GM23338 (cell line): ENCODE data around the gene COL4A1. TPM values are rescaled to one million over a fixed set of nuclear protein-coding genes. Genes with fewer than 3 reads are reported as not detected.

Source experiments
- ATAC-seq: fragments of 200-7000 bp; cut with Tn5 transposase; 3 replicates; pipeline ENCODE4 v1.9.1; 2020
- DNase-seq: peaks from one replicate; pipeline ENCODE4 v3.0.0-alpha.2; 2015; ENCODE audit warnings: low spot score
- H2AFZ ChIP-seq: fragments of 200-600 bp; sonication (generic); 2 replicates; pipeline ENCODE4 v1.8.0; 2016; ENCODE audit warnings: antibody characterized with exemption, mild to moderate bottlenecking, moderate library complexity
- H3F3A ChIP-seq: fragments of 200-600 bp; sonication (generic); replicated peaks from 2 replicates; pipeline ENCODE4 v1.8.0; 2017; ENCODE audit warnings: antibody characterized with exemption, mixed run types, low read depth
- H3K27ac ChIP-seq: fragments of 200-600 bp; sonication (generic); 2 replicates; pipeline ENCODE4 v1.6.1; 2016; ENCODE audit warnings: low read depth
- H3K27me3 ChIP-seq: fragments of 200-600 bp; sonication (generic); 2 replicates; pipeline ENCODE4 v1.8.0; 2016; ENCODE audit warnings: mild to moderate bottlenecking, mixed run types, moderate library complexity; ENCODE audit not compliant: insufficient read depth
- H3K36me3 ChIP-seq: fragments of 200-600 bp; sonication (generic); 2 replicates; pipeline ENCODE4 v1.8.0; 2016; ENCODE audit warnings: mild to moderate bottlenecking; ENCODE audit not compliant: insufficient read depth
- H3K4me1 ChIP-seq: fragments of 200-600 bp; sonication (generic); 2 replicates; pipeline ENCODE4 v1.8.0; 2016; ENCODE audit warnings: mild to moderate bottlenecking, moderate library complexity; ENCODE audit not compliant: insufficient read depth
- H3K4me2 ChIP-seq: fragments of 200-600 bp; sonication (generic); 2 replicates; pipeline ENCODE4 v1.7.1; 2017; ENCODE audit warnings: mixed run types
- H3K4me3 ChIP-seq: fragments of 200-600 bp; sonication (generic); 2 replicates; pipeline ENCODE4 v1.6.1; 2016; ENCODE audit warnings: mixed run types
- H3K79me2 ChIP-seq: fragments of 200-600 bp; sonication (generic); replicated peaks from 2 replicates; pipeline ENCODE4 v1.8.0; 2017; ENCODE audit warnings: mild to moderate bottlenecking; ENCODE audit not compliant: insufficient read depth
- H3K9me2 ChIP-seq: fragments of 200-600 bp; sonication (generic); 2 replicates; pipeline ENCODE4 v1.8.0; 2017; ENCODE audit not compliant: insufficient read depth
- H4K20me1 ChIP-seq: fragments of 200-600 bp; sonication (generic); replicated peaks from 2 replicates; pipeline ENCODE4 v1.8.0; 2017; ENCODE audit warnings: mild to moderate bottlenecking; ENCODE audit not compliant: insufficient read depth
- H3K27ac Mint-ChIP-seq: 2 replicates; pipeline ENCODE4 v1.8.0; 2020; ENCODE audit warnings: inconsistent platforms, mild to moderate bottlenecking, moderate library complexity, mixed read lengths
- H3K27me3 Mint-ChIP-seq: 3 replicates; pipeline ENCODE4 v1.8.0; 2022; ENCODE audit warnings: low read depth, mild to moderate bottlenecking, moderate library complexity, mixed read lengths, inconsistent platforms; ENCODE audit not compliant: insufficient read depth, poor library complexity
- H3K36me3 Mint-ChIP-seq: 3 replicates; pipeline ENCODE4 v1.8.0; 2021; ENCODE audit warnings: low read depth, mild to moderate bottlenecking, inconsistent platforms, moderate library complexity, mixed read lengths
- H3K4me1 Mint-ChIP-seq: 3 replicates; pipeline ENCODE4 v1.8.0; 2020; ENCODE audit warnings: mild to moderate bottlenecking, inconsistent platforms, mixed read lengths
- H3K4me3 Mint-ChIP-seq: 3 replicates; pipeline ENCODE4 v1.8.0; 2021; ENCODE audit warnings: moderate library complexity, mild to moderate bottlenecking, inconsistent platforms, mixed read lengths
- H3K9me3 Mint-ChIP-seq: 3 replicates; pipeline ENCODE4 v1.8.0; 2020; ENCODE audit warnings: moderate library complexity, mild to moderate bottlenecking, inconsistent platforms, mixed read lengths
- CREB1 ChIP-seq: fragments of 250-450 bp; sonication (Bioruptor Pico); IDR thresholded peaks from 2 replicates; pipeline ENCODE4 v1.5.0; 2020; ENCODE audit warnings: low read depth, mild to moderate bottlenecking, moderate library complexity
- EZH2 ChIP-seq: fragments of 200-600 bp; sonication (generic); IDR thresholded peaks from one replicate; pipeline ENCODE4 v1.8.0; 2017; ENCODE audit warnings: antibody characterized with exemption, mild to moderate bottlenecking, low read depth; ENCODE audit not compliant: unreplicated experiment
- EZH2phosphoT487 ChIP-seq: fragments of 200-600 bp; sonication (generic); IDR thresholded peaks from one replicate; pipeline ENCODE4 v1.8.1; 2018; ENCODE audit warnings: antibody characterized with exemption; ENCODE audit not compliant: unreplicated experiment
- JUNB ChIP-seq: IDR thresholded peaks from one replicate; pipeline ENCODE4 v1.6.1; 2016; ENCODE audit warnings: antibody characterized with exemption; ENCODE audit not compliant: unreplicated experiment
- NANOG ChIP-seq: IDR thresholded peaks from 2 replicates; pipeline ENCODE4 v1.6.1; 2016; ENCODE audit warnings: antibody characterized with exemption, borderline replicate concordance
- POLR2AphosphoS5 ChIP-seq: IDR thresholded peaks from 2 replicates; pipeline ENCODE4 v1.6.1; 2016; ENCODE audit warnings: antibody characterized with exemption, low read depth
- STAT1 ChIP-seq: IDR thresholded peaks from one replicate; pipeline ENCODE4 v1.6.1; 2016; ENCODE audit warnings: antibody characterized with exemption; ENCODE audit not compliant: unreplicated experiment
- ZNF114 ChIP-seq: fragments of 250-450 bp; sonication (Bioruptor Pico); IDR thresholded peaks from 2 replicates; pipeline ENCODE4 v1.5.0; 2020; ENCODE audit warnings: mild to moderate bottlenecking, moderate library complexity
- ZNF331 ChIP-seq: fragments of 250-450 bp; sonication (Bioruptor Pico); IDR thresholded peaks from 2 replicates; pipeline ENCODE4 v1.5.0; 2020; ENCODE audit warnings: low read depth, mild to moderate bottlenecking, moderate library complexity
- polyA plus RNA-seq: library from polyadenylated mRNA; unstranded; fragments of >200 nt; fragmentation: Nextera tagmentation; extraction: Ambion mirVana; gene quantifications from 2 replicates; pipeline ENCODE4 v1.2.1, GENCODE V29; 2016
- total RNA-seq: library from RNA; depleted of rRNA; stranded (reverse); fragments of >200 nt; shearing (Covaris generic); gene quantifications from 2 replicates; pipeline ENCODE4 v1.2.3, GENCODE V29; 2014
- TF ChIP-seq, protein P1 (sequence below): fragments of 250-450 bp; sonication (Bioruptor Pico); IDR thresholded peaks from 2 replicates; pipeline ENCODE4 v1.5.0; 2020; ENCODE audit warnings: mild to moderate bottlenecking, moderate library complexity
- TF ChIP-seq, protein P2 (sequence below), 2 experiments: fragments of 200-600 bp in 1 of 2; sonication (generic) in 1 of 2; conservative IDR thresholded peaks; 2 replicates each; pipeline versions ENCODE4 v1.5.1 to v1.6.1; 2016 to 2017; ENCODE audit warnings: antibody characterized with exemption in 2 of 2, low read depth in 2 of 2, mild to moderate bottlenecking in 2 of 2, moderate library complexity in 1 of 2
- TF ChIP-seq, protein P3 (sequence below): IDR thresholded peaks from 2 replicates; pipeline ENCODE4 v1.6.1; 2016; ENCODE audit warnings: antibody characterized with exemption
- TF ChIP-seq, protein P4 (sequence below): IDR thresholded peaks from one replicate; pipeline ENCODE4 v1.6.1; 2018; ENCODE audit warnings: antibody characterized with exemption; ENCODE audit not compliant: unreplicated experiment

The COL4A1 gene
- total and polyA plus RNA-seq, 2 experiments from 2014 or later: 39.1 to 110 TPM

DNA sequence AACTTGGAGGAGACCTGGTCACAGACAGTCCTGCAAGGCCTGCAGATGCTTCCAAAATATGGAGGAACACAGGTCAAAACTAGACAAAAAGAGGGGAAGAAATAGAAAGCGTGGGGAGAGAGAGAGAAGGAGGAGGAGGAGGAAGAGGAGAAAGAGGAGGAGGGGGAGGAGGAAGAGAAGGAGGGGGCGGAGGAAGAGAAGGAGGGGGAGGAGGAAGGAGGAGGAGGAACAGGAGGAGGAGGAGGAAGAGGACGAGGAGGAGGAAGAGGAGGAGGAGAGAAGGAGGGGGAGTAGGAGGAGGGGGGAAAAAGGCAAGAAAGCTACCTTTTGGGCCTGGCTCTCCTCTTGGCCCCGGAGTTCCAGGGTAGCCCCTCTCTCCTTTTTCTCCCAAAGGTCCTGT lies 105.8 kb downstream of the COL4A1 start:
- no peak for DNase-seq
- Mint-ChIP-seq H3K27me3 (no peaks in the 10 kb centered on the region), H3K36me3 (peaks cover 6% of the 10 kb centered on the region), H3K4me1 (no peaks in the 10 kb centered on the region), H3K27ac (no peak overlapping the region), H3K9me3 (no peaks in the 10 kb centered on the region), H3K4me3 (no peak overlapping the region)
- Histone ChIP-seq H3K4me3 (no peak overlapping the region), H3K4me2 (no peak overlapping the region), H3K79me2 (no peaks in the 10 kb centered on the region), H2AFZ (no peak overlapping the region), H3K36me3 (peaks cover 10% of the 10 kb centered on the region; the same call in 1 of the 2 replicates), H3F3A (no peaks in the 10 kb centered on the region), H3K27me3 (no peaks in the 10 kb centered on the region), H3K4me1 (no peaks in the 10 kb centered on the region), H4K20me1 (no peaks in the 10 kb centered on the region), H3K27ac (no peak overlapping the region), H3K9me2 (no peaks in the 10 kb centered on the region)
- no peak for TF ChIP-seq ZNF331 (CRISPR knock-in tag)
- TF ChIP-seq STAT1: no peak
- no peak for TF ChIP-seq POLR2AphosphoS5
- no peak for TF ChIP-seq EZH2phosphoT487
- TF ChIP-seq, protein P1, sequence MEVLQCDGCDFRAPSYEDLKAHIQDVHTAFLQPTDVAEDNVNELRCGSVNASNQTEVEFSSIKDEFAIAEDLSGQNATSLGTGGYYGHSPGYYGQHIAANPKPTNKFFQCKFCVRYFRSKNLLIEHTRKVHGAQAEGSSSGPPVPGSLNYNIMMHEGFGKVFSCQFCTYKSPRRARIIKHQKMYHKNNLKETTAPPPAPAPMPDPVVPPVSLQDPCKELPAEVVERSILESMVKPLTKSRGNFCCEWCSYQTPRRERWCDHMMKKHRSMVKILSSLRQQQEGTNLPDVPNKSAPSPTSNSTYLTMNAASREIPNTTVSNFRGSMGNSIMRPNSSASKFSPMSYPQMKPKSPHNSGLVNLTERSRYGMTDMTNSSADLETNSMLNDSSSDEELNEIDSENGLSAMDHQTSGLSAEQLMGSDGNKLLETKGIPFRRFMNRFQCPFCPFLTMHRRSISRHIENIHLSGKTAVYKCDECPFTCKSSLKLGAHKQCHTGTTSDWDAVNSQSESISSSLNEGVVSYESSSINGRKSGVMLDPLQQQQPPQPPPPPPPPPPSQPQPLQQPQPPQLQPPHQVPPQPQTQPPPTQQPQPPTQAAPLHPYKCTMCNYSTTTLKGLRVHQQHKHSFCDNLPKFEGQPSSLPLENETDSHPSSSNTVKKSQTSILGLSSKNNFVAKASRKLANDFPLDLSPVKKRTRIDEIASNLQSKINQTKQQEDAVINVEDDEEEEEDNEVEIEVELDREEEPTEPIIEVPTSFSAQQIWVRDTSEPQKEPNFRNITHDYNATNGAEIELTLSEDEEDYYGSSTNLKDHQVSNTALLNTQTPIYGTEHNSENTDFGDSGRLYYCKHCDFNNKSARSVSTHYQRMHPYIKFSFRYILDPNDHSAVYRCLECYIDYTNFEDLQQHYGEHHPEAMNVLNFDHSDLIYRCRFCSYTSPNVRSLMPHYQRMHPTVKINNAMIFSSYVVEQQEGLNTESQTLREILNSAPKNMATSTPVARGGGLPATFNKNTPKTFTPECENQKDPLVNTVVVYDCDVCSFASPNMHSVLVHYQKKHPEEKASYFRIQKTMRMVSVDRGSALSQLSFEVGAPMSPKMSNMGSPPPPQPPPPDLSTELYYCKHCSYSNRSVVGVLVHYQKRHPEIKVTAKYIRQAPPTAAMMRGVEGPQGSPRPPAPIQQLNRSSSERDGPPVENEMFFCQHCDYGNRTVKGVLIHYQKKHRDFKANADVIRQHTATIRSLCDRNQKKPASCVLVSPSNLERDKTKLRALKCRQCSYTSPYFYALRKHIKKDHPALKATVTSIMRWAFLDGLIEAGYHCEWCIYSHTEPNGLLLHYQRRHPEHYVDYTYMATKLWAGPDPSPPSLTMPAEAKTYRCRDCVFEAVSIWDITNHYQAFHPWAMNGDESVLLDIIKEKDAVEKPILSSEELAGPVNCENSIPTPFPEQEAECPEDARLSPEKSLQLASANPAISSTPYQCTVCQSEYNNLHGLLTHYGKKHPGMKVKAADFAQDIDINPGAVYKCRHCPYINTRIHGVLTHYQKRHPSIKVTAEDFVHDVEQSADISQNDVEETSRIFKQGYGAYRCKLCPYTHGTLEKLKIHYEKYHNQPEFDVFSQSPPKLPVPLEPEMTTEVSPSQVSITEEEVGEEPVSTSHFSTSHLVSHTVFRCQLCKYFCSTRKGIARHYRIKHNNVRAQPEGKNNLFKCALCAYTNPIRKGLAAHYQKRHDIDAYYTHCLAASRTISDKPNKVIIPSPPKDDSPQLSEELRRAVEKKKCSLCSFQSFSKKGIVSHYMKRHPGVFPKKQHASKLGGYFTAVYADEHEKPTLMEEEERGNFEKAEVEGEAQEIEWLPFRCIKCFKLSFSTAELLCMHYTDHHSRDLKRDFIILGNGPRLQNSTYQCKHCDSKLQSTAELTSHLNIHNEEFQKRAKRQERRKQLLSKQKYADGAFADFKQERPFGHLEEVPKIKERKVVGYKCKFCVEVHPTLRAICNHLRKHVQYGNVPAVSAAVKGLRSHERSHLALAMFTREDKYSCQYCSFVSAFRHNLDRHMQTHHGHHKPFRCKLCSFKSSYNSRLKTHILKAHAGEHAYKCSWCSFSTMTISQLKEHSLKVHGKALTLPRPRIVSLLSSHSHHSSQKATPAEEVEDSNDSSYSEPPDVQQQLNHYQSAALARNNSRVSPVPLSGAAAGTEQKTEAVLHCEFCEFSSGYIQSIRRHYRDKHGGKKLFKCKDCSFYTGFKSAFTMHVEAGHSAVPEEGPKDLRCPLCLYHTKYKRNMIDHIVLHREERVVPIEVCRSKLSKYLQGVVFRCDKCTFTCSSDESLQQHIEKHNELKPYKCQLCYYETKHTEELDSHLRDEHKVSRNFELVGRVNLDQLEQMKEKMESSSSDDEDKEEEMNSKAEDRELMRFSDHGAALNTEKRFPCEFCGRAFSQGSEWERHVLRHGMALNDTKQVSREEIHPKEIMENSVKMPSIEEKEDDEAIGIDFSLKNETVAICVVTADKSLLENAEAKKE (CRISPR knock-in tag): no peak
- TF ChIP-seq, protein P2, sequence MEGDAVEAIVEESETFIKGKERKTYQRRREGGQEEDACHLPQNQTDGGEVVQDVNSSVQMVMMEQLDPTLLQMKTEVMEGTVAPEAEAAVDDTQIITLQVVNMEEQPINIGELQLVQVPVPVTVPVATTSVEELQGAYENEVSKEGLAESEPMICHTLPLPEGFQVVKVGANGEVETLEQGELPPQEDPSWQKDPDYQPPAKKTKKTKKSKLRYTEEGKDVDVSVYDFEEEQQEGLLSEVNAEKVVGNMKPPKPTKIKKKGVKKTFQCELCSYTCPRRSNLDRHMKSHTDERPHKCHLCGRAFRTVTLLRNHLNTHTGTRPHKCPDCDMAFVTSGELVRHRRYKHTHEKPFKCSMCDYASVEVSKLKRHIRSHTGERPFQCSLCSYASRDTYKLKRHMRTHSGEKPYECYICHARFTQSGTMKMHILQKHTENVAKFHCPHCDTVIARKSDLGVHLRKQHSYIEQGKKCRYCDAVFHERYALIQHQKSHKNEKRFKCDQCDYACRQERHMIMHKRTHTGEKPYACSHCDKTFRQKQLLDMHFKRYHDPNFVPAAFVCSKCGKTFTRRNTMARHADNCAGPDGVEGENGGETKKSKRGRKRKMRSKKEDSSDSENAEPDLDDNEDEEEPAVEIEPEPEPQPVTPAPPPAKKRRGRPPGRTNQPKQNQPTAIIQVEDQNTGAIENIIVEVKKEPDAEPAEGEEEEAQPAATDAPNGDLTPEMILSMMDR (conservative IDR thresholded peaks at IDR 0.05; ENCODE audit: low read depth in 2 of 2): no peak
- TF ChIP-seq, protein P3, sequence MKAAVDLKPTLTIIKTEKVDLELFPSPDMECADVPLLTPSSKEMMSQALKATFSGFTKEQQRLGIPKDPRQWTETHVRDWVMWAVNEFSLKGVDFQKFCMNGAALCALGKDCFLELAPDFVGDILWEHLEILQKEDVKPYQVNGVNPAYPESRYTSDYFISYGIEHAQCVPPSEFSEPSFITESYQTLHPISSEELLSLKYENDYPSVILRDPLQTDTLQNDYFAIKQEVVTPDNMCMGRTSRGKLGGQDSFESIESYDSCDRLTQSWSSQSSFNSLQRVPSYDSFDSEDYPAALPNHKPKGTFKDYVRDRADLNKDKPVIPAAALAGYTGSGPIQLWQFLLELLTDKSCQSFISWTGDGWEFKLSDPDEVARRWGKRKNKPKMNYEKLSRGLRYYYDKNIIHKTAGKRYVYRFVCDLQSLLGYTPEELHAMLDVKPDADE: no peak
- no peak for TF ChIP-seq ZNF114
- TF ChIP-seq CREB1: no peak
- no peak for TF ChIP-seq EZH2
- TF ChIP-seq NANOG: no peak
- TF ChIP-seq JUNB: no peak
- TF ChIP-seq, protein P4, sequence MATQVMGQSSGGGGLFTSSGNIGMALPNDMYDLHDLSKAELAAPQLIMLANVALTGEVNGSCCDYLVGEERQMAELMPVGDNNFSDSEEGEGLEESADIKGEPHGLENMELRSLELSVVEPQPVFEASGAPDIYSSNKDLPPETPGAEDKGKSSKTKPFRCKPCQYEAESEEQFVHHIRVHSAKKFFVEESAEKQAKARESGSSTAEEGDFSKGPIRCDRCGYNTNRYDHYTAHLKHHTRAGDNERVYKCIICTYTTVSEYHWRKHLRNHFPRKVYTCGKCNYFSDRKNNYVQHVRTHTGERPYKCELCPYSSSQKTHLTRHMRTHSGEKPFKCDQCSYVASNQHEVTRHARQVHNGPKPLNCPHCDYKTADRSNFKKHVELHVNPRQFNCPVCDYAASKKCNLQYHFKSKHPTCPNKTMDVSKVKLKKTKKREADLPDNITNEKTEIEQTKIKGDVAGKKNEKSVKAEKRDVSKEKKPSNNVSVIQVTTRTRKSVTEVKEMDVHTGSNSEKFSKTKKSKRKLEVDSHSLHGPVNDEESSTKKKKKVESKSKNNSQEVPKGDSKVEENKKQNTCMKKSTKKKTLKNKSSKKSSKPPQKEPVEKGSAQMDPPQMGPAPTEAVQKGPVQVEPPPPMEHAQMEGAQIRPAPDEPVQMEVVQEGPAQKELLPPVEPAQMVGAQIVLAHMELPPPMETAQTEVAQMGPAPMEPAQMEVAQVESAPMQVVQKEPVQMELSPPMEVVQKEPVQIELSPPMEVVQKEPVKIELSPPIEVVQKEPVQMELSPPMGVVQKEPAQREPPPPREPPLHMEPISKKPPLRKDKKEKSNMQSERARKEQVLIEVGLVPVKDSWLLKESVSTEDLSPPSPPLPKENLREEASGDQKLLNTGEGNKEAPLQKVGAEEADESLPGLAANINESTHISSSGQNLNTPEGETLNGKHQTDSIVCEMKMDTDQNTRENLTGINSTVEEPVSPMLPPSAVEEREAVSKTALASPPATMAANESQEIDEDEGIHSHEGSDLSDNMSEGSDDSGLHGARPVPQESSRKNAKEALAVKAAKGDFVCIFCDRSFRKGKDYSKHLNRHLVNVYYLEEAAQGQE: no peak
- ATAC-seq: no peak
